Measurements from ENCODE around the gene POLDIP3. TPM values are rescaled to one million over a fixed set of nuclear protein-coding genes. Genes with fewer than 3 reads are reported as not detected.
"Not testable (repeated sequence)": the region's sequence is repeated elsewhere in the genome, so short reads cannot be mapped to it uniquely, and the experiment has no call there.

POLDIP3 gene
- total RNA-seq, 2 experiments from 2014 or later = 77.2 to 80.6 TPM

DNA sequence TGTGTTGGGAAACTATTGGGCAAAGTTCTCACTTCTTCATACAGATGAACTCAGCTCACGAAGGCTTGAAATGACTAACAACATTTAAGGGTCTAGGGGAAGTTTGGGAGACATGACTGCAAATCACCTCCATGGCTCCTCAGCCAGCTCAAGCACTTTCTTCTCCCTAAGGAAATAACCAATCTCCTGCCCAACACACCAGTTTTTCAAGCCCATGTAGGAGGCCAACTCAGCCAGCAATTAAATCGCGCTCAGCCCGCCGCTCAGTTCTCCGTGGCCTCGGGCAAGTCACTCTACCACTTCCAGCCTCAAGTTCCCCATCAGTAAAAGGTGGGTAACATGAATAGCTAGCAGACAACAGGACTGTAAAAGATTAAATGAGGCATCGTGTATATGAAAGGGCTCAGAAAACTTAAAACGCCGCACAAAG, 796 bp downstream of the POLDIP3 start:
- DNase-seq = no peak
- H3K9me3 Mint-ChIP-seq (ENCODE audit: insufficient read depth) = no peaks in the 10 kb centered on the region
- ChIA-PET CTCF (interaction anchor here (0.9 to 1.3 kb wide), 3 partner anchors 11 to 169 kb away, joined by 4 read pairs; no protein-coding TSS in a partner anchor), POLR2A (interaction anchor here (0.9 to 3.6 kb wide), 15 partner anchors 9 to 667 kb away, joined by 3 to 52 read pairs (median 10); partner anchors contain the start of genes ATP5MGL, CENPM, CYB5R3 and PACSIN2)
- H3K36me3 Mint-ChIP-seq (ENCODE audit: low read depth) = peaks cover 28% of the 10 kb centered on the region
- H3K27ac Mint-ChIP-seq = peak overlapping the region; percentile 96
- H3K4me3 Mint-ChIP-seq = peak overlapping the region; percentile 93
- H3K27me3 Mint-ChIP-seq (ENCODE audit: low read depth) = no peaks in the 10 kb centered on the region
- no peak for ATAC-seq
- peaks cover 60% of the 10 kb centered on the region for H3K4me1 Mint-ChIP-seq (ENCODE audit: low read depth)

DNA sequence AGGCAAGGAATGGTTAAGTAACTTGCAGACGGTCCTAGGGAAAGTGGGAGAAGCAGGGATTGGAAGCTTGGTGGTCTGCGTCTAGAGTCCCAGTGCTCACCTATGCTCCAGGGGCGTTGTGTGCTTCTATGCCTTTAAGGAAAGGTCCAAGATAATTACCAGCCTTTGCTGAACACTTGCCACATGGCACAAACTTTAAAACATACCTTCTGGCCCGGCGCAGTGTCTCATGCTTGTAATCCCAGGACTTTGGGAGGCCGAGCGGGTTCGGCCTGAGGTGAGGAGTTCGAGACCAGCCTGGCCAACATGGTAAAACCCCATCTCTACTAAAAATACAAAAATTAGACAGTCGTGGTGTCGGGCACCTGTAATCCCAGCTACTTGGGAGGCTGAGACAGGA, 2.3 kb downstream of the POLDIP3 start:
- peaks cover 35% of the 10 kb centered on the region for H3K36me3 Mint-ChIP-seq (ENCODE audit: low read depth)
- no peaks in the 10 kb centered on the region for H3K27me3 Mint-ChIP-seq (ENCODE audit: low read depth)
- ChIA-PET POLR2A (interaction anchor here (0.6 to 3.6 kb wide), 3 partner anchors 28 to 51 kb away, joined by 4 to 47 read pairs (median 4); partner anchors contain the start of gene CYB5R3), CTCF (interaction anchor here (0.7 to 2.8 kb wide), 3 partner anchors 9 to 64 kb away, joined by 3 to 7 read pairs (median 3); no protein-coding TSS in a partner anchor)
- ATAC-seq (no peak), DNase-seq (no peak)
- H3K4me1 Mint-ChIP-seq (ENCODE audit: low read depth) = peaks cover 55% of the 10 kb centered on the region
- peak overlapping the region; percentile 93 for H3K4me3 Mint-ChIP-seq
- H3K9me3 Mint-ChIP-seq (ENCODE audit: insufficient read depth) = no peaks in the 10 kb centered on the region
- H3K27ac Mint-ChIP-seq = peak overlapping the region; percentile 96

DNA sequence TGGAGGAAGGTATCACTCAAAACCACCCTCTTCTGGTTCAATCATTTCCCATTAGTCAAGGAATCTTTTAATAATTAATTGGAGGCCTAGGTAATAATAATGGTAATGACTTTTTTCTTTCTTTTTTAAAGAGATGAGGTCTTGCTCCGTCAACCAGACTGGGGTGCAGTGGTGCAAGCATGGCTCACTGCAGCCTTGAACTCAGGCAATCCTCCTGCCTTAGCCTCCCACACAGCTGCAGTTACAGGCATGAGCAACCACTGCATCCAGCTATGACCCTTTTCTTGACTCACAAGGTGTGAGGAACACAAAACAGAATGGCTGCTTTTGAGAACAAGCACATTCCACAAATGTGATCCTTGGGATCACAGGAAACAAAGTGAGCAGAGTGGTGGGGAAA, 3.6 kb downstream of the POLDIP3 start:
- no peak for ATAC-seq
- Mint-ChIP-seq H3K36me3 (ENCODE audit: low read depth) (peaks cover 37% of the 10 kb centered on the region), H3K4me1 (ENCODE audit: low read depth) (peaks cover 48% of the 10 kb centered on the region), H3K27ac (no peak overlapping the region), H3K4me3 (no peak overlapping the region), H3K27me3 (ENCODE audit: low read depth) (no peaks in the 10 kb centered on the region), H3K9me3 (ENCODE audit: insufficient read depth) (no peaks in the 10 kb centered on the region)
- CTCF ChIA-PET = interaction anchor here (1.6 to 2.8 kb wide), 2 partner anchors 10 to 15 kb away, joined by 3 to 7 read pairs; no protein-coding TSS in a partner anchor
- POLR2A ChIA-PET = interaction anchor here (1.1 kb wide), 1 partner anchor 38 kb away, joined by 4 read pairs; the partner anchor contains the start of gene CYB5R3
- DNase-seq = no peak

DNA sequence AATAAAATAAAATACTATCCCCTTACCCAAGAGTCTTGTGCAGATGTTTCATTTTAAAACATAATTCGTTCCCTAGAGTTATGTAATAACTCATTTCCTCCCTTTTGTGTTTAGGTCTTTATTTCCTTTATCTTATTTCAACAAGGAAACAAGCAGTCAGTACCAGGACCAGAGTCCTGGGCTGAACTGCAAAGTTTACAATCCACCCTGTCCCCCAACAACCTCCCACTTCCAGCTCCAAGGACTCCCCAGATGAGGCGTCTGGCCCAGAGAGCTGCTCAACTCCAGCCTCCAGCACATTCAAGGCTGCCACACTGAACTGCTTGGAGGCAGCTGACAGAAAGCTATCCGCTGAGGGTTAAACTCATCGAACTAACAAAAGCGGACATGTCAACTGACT, 4.5 kb downstream of the POLDIP3 start:
- Mint-ChIP-seq H3K4me1 (ENCODE audit: low read depth) (peaks cover 40% of the 10 kb centered on the region), H3K4me3 (no peak overlapping the region), H3K27me3 (ENCODE audit: low read depth) (no peaks in the 10 kb centered on the region), H3K27ac (peak overlapping the region; percentile 55), H3K9me3 (ENCODE audit: insufficient read depth) (no peaks in the 10 kb centered on the region), H3K36me3 (ENCODE audit: low read depth) (peaks cover 37% of the 10 kb centered on the region)
- ChIA-PET CTCF (no interaction called here), POLR2A (interaction anchor here (1.0 to 1.8 kb wide), 2 partner anchors 11 to 26 kb away, joined by 4 read pairs; no protein-coding TSS in a partner anchor)
- DNase-seq (no peak), ATAC-seq (no peak)

DNA sequence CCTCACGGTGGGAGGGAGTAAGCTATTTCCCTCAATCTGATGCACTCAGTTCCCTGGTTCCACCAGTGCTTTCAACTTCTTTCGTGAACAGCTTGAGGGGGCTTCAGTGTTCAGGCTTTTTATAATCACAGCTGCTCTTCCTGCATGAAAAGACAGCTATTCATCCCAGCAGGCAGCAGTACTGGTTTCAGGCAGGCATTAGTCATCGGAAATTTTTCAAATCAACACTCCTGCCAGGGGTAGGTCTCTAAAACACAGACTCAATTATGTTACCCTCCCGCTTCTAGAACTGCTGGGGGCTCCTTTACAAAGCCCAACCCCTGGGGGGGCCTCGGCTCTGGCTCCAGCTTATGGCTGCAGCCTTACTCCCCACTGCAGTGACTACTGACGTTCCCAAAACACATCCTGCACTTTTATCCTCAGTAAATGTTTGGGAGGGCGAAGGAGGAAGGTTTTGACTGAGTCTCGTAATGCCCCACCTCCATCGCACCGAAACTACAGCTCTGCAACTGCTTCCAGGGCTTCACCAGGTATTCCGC, 5.8 kb downstream of the POLDIP3 start:
- H3K9me3 Mint-ChIP-seq (ENCODE audit: insufficient read depth) = no peaks in the 10 kb centered on the region
- no peak overlapping the region for H3K4me3 Mint-ChIP-seq
- H3K4me1 Mint-ChIP-seq (ENCODE audit: low read depth) = peaks cover 37% of the 10 kb centered on the region
- ChIA-PET POLR2A (interaction anchor here (1.8 kb wide), 1 partner anchor 24 kb away, joined by 4 read pairs; no protein-coding TSS in a partner anchor), CTCF (no interaction called here)
- H3K27ac Mint-ChIP-seq = no peak overlapping the region
- peaks cover 36% of the 10 kb centered on the region for H3K36me3 Mint-ChIP-seq (ENCODE audit: low read depth)
- no peak for ATAC-seq
- no peaks in the 10 kb centered on the region for H3K27me3 Mint-ChIP-seq (ENCODE audit: low read depth)
- DNase-seq = no peak

DNA sequence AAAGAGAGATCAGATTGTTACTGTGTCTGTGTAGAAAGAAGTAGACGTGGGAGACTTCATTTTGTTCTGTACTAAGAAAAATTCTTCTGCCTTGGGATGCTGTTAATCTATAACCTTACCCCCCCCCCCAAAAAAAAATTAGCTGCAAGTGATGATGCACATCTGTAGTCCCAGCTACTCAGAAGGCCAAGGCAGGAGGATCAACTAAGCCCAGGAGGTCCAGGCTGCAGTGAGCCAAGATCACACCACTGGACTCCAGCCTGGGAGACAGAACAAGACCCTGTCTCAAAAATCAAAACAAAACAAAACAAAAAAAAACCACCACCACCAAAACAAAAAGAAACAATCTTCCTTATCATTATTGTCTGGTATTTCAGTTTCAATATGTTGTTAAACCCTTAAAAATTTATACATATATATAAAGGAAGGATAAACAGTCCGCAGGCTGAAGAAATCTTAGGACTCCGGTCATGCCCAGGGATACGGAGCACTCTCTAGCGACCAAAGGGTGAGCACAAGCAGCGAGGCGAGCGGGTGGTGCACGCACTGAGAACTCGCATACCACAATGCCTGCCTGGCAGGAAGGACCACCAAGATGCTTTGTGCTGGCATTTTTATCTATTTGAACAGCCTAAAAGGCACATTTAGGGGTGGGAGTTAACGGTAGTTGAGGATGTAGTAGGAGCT, 6.4 kb downstream of the POLDIP3 start:
- no peak overlapping the region for H3K4me3 Mint-ChIP-seq

DNA sequence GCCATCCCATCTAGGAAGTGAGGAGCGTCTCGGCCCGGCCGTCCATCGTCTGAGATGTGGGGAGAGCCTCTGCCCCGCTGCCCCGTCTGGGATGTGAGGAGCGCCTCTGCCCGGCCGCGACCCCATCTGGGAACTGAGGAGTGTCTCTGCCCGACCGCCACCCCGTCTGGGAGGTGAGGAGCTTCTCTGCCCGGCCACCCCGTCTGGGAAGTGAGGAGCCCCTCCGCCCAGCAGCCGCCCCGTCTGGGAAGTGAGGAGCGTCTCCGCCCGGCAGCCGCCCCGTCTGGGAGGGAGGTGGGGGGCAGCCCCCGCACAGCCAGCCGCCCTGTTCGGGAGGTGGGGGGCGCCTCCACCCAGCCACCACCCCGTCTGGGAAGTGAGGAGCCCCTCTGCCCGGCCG, 7.0 kb downstream of the POLDIP3 start:
- H3K27ac Mint-ChIP-seq; H3K9me3 Mint-ChIP-seq (ENCODE audit: insufficient read depth); ATAC-seq; H3K4me3 Mint-ChIP-seq; CTCF ChIA-PET; H3K27me3 Mint-ChIP-seq (ENCODE audit: low read depth); POLR2A ChIA-PET; DNase-seq: not testable (repeated sequence)
- peaks cover 34% of the 10 kb centered on the region for H3K36me3 Mint-ChIP-seq (ENCODE audit: low read depth)
- H3K4me1 Mint-ChIP-seq (ENCODE audit: low read depth) = peaks cover 31% of the 10 kb centered on the region

More for the DNA sequence above, 6.4 kb downstream of the POLDIP3 start:
- H3K9me3 Mint-ChIP-seq (ENCODE audit: insufficient read depth) = no peaks in the 10 kb centered on the region
- ChIA-PET CTCF (no interaction called here), POLR2A (interaction anchor here (0.6 to 0.7 kb wide), 2 partner anchors 109 to 415 kb away, joined by 3 to 4 read pairs; no protein-coding TSS in a partner anchor)
- ATAC-seq = no peak
- no peaks in the 10 kb centered on the region for H3K27me3 Mint-ChIP-seq (ENCODE audit: low read depth)
- peaks cover 34% of the 10 kb centered on the region for H3K4me1 Mint-ChIP-seq (ENCODE audit: low read depth)
- DNase-seq = no peak
- H3K36me3 Mint-ChIP-seq (ENCODE audit: low read depth) = peaks cover 34% of the 10 kb centered on the region
- no peak overlapping the region for H3K27ac Mint-ChIP-seq

DNA sequence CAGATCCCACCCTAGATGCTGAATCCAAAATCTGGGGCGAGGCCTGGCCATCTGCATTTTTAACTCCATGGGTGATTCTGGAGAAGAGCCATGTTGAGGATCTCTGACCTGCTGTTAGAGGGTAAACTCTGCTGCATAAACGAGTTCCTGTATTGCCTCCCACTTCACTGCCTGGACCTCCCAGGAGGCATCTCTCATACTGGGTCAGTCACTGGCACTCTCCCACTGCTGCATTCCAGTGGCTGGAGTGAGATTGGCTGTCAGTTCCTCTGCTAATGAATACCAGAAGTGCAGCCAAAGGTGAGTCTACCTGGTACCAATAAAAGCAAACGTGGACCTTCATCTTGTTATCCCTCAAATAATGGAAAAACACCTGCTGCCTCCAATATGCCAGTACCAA, 10.3 kb downstream of the POLDIP3 start:
- peaks cover 9% of the 10 kb centered on the region for H3K4me1 Mint-ChIP-seq (ENCODE audit: low read depth)
- no peak overlapping the region for H3K27ac Mint-ChIP-seq
- no peak for ATAC-seq

DNA sequence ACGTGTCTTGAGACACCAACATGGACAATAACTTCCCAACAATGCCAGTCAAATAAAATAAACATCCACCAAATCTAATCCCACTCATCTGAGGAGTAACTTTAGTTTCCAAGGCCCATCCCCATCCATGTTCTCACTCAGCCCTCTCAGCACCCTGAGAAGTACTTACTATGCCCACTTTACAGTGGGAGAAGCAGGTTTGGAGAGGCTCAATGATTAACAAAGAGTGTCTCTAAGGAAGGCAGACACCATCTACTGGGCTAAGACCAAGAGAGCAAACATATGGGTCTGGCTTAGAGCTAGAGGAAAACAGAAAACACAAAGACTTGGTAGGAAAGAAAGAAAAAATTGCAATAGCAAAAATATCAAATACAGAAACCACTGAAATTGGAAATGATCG, 11.3 kb downstream of the POLDIP3 start:
- DNase-seq (no peak), ATAC-seq (no peak)
- H3K9me3 Mint-ChIP-seq (ENCODE audit: insufficient read depth) = no peaks in the 10 kb centered on the region
- no peak overlapping the region for H3K4me3 Mint-ChIP-seq
- H3K4me1 Mint-ChIP-seq (ENCODE audit: low read depth) = peaks cover 8% of the 10 kb centered on the region
- no peaks in the 10 kb centered on the region for H3K27me3 Mint-ChIP-seq (ENCODE audit: low read depth)
- H3K27ac Mint-ChIP-seq = no peak overlapping the region
- POLR2A ChIA-PET = no interaction called here
- H3K36me3 Mint-ChIP-seq (ENCODE audit: low read depth) = peaks cover 43% of the 10 kb centered on the region
- CTCF ChIA-PET = no interaction called here

More for the DNA sequence above, 10.3 kb downstream of the POLDIP3 start:
- Mint-ChIP-seq H3K36me3 (ENCODE audit: low read depth) (peaks cover 38% of the 10 kb centered on the region), H3K9me3 (ENCODE audit: insufficient read depth) (no peaks in the 10 kb centered on the region), H3K4me3 (no peak overlapping the region), H3K27me3 (ENCODE audit: low read depth) (no peaks in the 10 kb centered on the region)
- ChIA-PET POLR2A (interaction anchor here (1.0 kb wide), 1 partner anchor 10 kb away, joined by 3 read pairs; the partner anchor contains the start of gene POLDIP3), CTCF (no interaction called here)
- DNase-seq = no peak

DNA sequence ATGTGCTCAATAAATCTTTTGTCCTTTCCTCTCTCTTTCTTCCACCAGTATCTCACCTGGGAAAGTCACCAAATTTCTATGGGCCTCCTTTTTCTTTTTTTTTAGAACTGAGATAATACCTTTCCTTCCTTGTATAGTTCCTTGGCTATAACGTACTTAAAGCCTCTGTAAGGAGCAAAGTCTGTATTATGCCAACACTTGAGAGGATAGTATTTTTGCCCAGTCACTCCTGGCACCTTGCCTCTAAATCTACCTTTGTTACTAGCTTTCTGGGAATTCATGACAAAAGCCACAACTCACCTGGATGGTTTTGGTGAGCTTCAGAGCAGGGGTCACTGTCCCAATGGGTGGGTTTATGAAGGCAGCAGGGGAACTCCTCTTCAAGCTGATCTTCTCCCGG, 12.2 kb downstream of the POLDIP3 start:
- ATAC-seq = no peak
- DNase-seq = no peak
- peaks cover 8% of the 10 kb centered on the region for H3K4me1 Mint-ChIP-seq (ENCODE audit: low read depth)
- no peaks in the 10 kb centered on the region for H3K9me3 Mint-ChIP-seq (ENCODE audit: insufficient read depth)
- no peak overlapping the region for H3K4me3 Mint-ChIP-seq
- H3K27me3 Mint-ChIP-seq (ENCODE audit: low read depth) = no peaks in the 10 kb centered on the region
- POLR2A ChIA-PET = no interaction called here
- peaks cover 39% of the 10 kb centered on the region for H3K36me3 Mint-ChIP-seq (ENCODE audit: low read depth)
- no peak overlapping the region for H3K27ac Mint-ChIP-seq
- CTCF ChIA-PET = interaction anchor here (1.3 kb wide), 1 partner anchor 11 kb away, joined by 4 read pairs; no protein-coding TSS in a partner anchor

DNA sequence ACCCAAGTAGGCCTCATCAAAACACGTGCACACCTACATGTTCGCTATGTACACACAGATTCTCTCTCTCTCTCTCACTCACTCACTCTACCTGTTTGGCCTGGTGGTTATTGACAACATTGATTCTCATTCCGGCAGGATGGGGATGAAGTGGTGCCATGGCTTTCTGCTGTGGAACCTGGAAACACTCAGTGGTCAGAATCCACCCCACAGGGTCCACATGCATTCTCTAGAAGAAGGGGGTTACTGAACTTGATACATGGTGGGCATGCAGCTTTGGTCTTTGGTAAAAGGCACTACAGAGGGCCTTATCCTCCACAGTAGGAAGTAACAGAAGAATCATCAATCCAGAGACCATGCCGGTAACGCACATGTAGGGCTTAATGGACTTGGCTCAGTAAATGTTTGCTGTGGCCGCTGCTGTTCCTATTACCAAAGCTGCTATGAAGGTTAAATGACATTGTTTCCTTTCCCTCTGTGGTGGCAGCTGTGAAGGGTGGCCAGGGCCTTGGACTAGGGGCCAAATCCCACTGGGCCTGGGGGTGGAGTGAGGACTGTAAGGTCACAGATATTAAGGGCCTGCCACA, 12.7 kb downstream of the POLDIP3 start:
- ATAC-seq (no peak), DNase-seq (no peak)
- Mint-ChIP-seq H3K27ac (no peak overlapping the region), H3K9me3 (ENCODE audit: insufficient read depth) (no peaks in the 10 kb centered on the region), H3K4me1 (ENCODE audit: low read depth) (peaks cover 8% of the 10 kb centered on the region), H3K27me3 (ENCODE audit: low read depth) (no peaks in the 10 kb centered on the region), H3K36me3 (ENCODE audit: low read depth) (peaks cover 44% of the 10 kb centered on the region), H3K4me3 (no peak overlapping the region)
- ChIA-PET POLR2A (no interaction called here), CTCF (interaction anchor here (1.3 kb wide), 1 partner anchor 12 kb away, joined by 4 read pairs; no protein-coding TSS in a partner anchor)

Data from activated CD8-positive, alpha-beta T cell treated with anti-CD3 and anti-CD28 coated beads, Interleukin-2, amount 10 ng/mL, durations not matched to agents 7 days and 5 days (primary cell).